DMS79 (cell line): ENCODE measurements around the gene GSTM1.
"Not testable (repeated sequence)": the region's sequence is repeated elsewhere in the genome, so short reads cannot be mapped to it uniquely, and the experiment has no call there.

ENCODE experiments used
- DNase-seq: peaks from one replicate; lab custom pipeline; 2025; lab: John Stamatoyannopoulos, UW

The GSTM1 gene

DNA sequence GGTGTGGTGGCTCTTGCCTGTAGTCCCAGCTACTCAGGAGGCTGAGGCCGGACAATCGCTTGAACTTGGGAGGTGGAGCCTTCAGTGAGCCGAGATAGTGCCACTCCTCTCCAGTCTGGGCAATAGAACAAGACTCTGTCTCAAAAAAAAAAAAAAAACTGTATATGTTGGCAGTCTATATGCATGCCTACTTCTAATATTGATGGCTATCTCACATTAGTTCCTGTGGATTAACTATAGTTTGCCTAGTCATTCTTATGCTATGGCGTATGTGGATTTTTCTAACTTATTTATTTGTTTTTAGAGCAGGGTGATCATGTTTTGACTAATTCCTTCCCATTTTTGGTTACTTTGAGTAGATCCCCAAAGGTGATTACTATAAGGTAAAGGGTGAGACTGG is 9.4 kb downstream of the GSTM1 start:
- no peak for DNase-seq

DNA sequence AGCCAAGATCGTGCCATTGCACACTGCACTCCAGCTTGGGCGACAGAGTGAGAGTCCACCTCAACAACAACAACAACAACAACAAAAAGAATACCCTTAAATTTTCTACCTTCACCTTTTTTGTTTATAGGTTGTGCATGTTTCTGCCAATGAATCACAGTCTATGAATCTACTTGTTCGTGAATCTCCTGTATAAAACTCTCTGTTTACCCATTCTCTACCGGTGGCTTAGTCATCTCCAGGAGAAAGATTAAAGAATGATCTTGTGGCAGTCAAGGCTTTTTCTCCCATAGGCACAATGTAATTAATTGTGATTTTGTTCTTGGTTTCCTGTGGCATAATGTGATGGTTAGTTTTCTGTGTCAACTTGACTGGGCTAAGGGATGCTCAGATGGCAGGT is 10.2 kb downstream of the GSTM1 start:
- DNase-seq = not testable (repeated sequence)

DNA sequence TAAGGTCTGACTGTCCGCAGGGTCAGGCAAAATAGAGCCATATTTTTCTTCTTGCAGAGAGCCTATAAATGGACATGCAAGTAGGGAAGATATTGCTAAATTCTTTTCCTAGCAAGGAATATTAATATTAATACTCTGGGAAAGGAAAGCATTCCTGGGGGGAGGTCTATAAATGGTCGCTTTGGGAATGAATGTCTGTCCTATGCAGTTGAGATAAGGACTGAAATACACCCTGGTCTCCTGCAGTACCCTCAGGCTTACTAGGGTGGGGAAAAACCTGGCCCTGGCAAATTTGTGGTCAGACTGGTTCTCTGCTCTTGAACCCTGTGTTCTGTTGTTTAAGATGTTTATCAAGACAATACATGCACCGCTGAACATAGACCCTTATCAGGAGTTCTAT is 15.3 kb downstream of the GSTM1 start:
- not testable (repeated sequence) for DNase-seq

DNA sequence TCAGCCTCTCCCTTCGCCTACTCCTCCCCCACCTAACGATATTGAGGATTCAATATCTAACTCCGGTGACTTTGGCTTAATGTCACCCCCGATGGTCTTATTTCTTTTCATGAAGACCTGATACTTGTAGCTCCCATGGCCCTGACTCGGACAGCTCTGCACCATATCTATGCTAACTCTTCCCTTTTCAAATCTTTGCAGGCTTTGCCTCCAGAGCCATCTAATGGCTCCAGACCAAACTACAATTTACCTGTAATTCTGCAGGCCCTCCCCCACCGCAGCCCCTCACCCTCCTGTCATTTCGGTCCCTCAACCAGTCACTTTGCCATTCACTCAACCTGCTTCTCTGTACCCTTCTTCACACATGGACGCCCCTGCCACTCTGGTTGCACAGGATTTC is 16.6 kb downstream of the GSTM1 start:
- no peak for DNase-seq

DNA sequence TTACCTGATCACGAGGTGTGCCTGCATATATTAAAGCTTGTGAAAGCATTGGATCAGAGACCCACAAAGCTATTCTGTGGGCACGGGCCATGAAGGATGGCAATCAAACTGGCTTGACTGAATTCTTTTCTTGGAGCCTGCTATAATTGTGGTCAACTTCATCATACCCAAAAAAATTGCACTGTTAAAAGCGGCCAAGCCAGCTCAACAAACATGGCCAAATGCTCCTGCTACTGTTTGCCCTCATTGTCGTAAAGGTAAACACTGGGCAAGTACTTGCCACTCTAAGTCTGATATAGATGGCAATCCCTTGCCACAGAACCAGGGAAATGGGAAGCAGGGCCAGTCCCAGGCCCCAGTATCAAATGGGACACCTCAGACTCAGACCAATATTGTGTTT is 17.8 kb downstream of the GSTM1 start:
- no peak for DNase-seq

DNA sequence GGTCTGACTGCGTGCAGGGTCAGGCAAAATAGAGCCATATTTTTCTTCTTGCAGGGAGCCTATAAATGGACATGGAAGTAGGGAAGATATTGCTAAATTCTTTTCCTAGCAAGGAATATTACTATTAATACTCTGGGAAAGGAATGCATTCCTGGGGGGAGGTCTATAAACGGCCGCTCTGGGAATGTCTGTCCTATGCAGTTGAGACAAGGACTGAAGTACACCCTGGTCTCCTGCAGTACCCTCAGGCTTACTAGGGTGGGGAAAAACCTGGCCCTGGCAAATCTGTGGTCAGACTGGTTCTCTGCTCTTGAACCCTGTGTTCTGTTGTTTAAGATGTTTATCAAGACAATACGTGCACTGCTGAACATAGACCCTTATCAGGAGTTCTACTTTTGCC is 21.3 kb downstream of the GSTM1 start:
- not testable (repeated sequence) for DNase-seq

DNA sequence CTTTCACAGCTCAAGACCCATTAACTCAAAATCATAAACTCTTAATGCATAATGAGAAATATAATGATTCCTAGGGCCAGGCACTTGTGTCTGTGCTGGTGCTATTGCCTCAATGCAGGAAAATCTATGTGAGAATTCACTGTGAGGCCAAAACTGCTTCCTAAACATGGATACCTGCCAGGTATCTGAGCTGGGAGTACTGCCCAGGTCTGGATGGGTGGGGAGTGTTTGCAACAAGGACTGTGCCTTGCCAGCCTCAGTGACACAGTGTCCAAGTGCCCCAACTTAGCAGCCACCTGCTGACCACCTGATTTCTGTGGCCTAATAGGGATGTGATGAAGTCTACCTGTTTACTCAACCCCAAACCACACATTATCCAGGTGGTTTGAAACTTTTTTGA is 22.2 kb downstream of the GSTM1 start:
- DNase-seq = not testable (repeated sequence)

DNA sequence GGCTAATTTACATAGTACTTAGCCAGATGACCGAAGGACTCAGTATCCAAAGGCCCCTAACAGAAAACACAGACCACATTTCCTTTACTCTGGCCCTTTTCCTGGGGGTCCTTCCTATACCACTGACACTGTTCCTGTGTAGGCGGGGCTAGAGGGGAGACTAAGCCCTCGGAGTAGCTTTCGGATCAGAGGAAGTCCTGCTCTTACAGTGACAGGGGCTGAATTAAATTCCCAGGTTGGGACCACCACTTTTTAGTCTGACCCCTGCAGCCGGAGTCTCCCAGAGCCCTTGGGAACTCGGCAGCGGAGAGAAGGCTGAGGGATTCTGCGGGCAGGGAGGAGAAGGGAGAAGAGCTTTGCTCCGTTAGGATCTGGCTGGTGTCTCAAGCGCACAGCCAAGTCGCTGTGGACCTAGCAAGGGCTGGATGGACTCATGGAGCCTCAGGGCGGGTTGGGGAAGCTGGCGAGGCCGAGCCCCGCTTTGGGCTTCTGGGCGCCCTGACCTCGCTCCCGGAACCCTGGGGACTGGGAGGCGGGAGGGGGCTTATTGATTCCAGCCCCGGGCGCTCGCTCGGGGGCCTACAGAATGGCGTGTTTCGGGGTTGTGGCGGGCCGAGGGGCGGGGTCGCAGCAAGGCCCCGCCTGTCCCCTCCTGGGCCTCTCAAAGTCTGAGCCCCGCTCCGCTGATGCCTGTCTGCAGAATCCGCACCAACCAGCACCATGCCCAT is 24.1 kb downstream of the GSTM1 start, which contains the start of gene GSTM5:
TSS of gene GSTM5 (plus strand) at position 659 of the 728 bp plus-strand sequence. CDS start at position 721, 62 bp downstream.
- DNase-seq = not testable (repeated sequence)

DNA sequence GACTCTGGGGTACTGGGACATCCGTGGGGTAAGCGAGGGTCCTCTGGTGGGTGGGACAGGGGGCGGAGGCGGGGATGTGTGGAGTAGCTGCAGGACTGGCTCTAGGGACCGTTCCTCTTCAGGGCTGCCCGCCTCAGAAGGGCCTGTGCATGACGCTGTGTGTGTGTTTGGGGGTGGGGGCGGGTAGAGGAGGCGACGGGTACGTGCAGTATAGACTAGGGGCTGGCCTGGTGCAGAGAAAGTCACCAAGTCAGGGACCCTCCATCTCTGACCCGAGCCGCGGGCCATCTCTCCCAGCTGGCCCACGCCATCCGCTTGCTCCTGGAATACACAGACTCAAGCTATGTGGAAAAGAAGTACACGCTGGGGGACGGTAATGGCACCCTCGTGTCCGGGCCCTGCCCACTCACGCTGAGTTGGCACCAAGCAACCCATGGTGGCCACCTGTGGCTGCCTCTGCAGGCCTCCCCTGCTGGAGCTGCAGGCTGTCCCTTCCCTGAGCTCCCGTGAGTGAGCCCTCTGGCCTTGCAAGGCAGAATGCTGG is 24.8 kb downstream of the GSTM1 start:
- DNase-seq = no peak

DNA sequence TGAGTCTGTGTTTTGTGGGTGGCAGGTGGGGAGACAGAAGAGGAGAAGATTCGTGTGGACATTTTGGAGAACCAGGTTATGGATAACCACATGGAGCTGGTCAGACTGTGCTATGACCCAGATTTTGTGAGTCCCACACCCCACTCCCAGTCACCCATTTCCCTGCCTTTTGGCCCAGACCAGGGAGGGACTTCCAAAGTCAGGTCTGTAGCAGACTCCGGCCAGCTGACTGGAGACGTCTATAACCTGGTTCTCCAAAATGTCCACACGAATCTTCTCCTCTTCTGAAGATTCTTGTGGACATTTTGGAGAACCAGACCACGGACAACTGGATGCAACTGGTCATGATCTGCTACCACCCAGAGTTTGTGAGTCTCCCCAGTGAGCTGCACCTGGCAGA is 26.0 kb downstream of the GSTM1 start:
- no peak for DNase-seq

DNA sequence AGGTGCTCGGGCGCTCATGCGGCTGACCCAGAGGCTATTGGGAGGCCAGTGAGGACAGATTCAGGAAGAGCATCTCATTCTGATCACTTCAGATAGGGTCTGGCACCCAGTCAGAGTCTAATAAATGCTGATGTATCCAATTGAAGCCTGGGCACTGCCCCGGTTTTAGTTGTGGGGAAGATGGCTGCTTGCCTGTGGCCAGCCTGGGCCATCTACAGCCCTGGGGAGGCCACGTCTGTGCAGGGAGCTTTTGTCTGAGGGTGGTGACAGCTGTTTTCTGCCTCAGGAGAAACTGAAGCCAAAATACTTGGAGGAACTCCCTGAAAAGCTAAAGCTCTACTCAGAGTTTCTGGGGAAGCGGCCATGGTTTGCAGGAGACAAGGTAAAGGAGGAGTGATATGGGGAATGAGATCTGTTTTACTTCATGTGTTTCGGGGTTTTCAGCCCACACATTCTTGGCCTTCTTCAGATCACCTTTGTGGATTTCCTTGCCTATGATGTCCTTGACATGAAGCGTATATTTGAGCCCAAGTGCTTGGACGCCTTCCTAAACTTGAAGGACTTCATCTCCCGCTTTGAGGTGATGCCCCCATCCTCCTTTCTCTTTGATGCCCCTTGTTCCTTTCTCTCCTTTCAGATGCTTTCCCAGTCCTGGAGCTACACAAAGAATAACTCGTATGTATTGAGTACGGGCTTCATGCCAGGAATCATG is 27.2 kb downstream of the GSTM1 start:
- DNase-seq = no peak

DNA sequence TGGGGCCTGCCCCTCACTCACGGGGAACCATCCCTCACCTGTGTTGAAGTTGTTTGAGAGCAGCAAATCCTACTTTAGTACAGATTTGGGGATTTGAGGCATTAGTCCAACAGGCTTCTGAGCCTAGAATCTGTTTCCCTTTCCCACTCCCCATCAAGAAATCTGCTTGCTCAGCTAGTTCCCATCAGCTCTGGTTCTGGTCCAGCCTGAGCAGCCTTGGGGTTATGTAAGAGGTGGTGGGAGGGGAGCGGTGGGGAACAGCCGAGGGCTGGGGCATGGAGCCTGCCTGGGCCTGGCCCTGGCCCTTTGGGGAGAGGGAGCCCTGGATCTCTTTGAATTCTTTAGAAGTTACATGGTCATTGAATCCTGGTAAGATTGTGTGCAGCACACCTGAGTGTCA is 28.5 kb downstream of the GSTM1 start:
- DNase-seq = no peak

DNA sequence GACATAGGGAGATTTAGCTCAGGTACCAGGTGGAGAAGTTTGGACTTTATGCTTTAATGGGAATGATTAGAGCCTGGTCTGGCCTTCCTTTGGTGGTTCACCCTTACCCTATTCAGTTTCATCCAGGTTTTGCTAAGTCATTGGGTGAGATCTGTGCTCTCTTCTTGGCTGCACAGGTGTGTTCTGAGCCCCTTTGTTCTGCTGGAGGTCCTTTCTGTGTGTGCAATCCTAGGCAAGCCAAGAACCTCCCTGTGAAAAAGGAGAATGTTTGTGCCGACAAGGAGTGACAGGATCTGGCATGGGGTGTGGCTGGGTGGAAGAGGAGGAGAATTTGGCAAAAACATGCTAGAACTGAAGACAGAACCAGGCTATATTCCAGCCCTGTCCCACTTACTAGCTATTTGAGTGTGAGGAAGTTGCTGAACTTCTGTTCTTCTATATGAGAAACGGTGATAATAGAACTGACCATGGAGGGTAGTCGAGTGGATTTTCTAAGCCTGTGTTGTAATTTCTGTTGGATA is 29.0 kb downstream of the GSTM1 start:
- no peak for DNase-seq

DNA sequence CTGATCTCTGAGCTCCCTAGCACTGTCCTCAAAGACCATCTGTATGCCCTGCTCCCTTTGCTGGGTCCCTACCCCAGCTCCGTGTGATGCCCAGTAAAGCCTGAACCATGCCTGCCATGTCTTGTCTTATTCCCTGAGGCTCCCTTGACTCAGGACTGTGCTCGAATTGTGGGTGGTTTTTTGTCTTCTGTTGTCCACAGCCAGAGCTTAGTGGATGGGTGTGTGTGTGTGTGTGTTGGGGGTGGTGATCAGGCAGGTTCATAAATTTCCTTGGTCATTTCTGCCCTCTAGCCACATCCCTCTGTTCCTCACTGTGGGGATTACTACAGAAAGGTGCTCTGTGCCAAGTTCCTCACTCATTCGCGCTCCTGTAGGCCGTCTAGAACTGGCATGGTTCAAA is 30.1 kb downstream of the GSTM1 start:
- no peak for DNase-seq

DNA sequence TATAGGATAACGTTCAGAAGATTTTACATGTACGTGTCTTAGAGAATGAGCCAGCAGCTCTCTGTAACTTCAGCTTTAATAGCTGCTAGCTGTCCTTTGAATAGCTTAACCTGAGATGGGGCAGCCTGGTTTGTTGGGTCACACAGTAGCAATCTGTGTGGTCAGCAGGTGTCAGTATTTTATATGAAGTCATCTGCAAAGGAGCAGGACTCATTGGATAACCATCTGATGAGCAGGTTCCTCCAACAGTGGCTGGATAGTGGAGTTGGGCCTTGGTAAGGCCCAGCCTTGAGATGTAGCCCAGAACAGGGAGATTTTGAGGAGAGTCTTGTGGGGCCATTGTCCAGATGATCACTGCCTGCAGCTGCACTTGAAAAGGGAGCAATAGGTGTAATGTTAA is 30.9 kb downstream of the GSTM1 start:
- no peak for DNase-seq

DNA sequence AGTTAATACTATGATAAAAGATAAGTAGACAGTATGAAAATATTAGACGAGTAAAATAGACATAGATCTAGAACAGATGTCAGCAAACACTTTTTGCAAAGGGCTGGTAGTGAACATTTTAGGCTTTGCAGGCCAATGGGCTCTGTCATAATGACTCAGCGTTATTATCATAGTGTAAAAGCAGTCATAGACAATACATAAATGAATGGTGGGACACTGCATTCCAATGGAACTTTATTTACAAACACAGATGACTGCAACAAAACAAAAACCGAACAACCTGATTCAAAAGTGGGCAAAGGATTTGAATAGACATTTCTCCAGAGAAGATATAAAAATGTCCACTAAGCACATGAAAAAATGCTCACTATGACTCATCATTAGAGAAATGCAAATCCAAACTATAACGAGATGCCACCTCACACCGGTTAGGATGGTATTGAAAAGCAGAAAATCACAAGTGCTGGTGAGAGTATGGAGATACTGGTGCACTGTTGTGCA is 31.8 kb downstream of the GSTM1 start:
- DNase-seq = no peak

DNA sequence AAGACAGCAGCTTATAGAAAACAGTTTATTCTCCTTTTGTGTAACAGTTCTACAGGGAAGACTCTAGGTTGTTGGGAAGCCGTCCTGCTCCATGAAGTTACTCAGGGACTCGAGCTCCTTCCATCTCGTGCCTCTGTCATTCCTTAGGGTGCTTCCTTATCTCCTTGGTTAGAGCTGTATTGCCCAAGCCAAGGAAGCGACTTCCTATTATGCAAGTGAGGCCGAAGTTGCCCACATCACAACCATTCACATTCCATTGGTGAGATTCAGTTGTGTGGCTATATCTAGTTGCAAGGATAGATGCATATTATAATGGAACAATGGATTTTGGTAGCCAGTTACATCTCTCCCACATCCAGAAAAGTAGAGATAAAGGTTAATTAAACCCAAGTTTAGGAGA is 33.4 kb downstream of the GSTM1 start:
- no peak for DNase-seq

DNA sequence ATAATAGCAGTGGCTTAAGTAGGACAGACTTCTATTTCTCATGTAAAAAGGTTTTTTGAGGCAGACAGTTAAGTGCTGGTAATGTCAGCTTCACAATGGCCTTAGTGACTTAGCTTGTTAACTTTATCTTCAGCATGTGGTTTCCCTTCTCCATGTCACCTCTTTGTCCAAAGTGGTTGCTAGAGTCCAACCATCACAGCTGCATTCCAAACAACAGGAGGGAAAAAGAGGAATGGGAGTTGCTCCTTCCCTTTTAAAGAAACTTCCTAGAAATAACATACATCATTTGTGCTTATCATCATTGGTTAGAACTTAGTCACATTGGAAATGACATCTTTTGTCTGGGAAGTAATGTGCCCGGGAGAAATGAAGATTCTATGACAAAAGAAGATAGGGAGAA is 34.4 kb downstream of the GSTM1 start:
- no peak for DNase-seq

DNA sequence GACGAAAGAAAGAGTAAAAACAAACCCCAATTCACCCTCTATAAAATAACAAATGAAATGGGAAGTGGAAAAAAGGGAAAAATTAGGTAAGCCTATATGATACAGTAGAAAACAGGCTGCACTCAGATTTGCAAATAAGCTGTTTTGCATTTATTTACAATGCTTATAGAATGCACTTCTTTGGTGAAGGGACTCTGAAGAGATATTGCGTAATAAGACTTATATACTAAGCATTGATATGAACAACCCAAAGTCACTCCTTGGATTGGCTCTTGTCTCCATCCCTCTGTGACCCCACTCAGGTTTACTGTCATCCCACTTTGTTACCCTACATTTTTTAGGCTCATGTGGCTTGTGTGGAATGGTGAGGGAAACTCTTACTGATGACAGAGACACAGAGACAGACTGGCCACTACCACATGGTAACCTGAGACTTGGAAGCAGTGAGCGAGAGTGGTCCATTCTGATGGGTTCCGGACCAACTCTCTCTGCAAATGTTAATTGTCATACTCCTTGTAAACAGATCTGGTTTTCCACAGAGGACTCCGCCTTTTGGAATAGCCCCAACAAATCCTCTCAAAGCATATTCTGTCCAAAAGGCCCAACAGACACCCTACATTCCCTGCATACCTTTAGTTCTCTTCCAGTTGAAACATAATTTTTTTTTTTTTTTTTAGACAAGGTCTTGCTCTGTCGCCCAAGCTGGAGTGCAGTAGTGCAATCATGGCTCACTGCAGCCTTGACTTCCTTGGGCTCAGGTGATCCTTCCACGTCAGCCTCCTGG is 35.5 kb downstream of the GSTM1 start:
- no peak for DNase-seq

DNA sequence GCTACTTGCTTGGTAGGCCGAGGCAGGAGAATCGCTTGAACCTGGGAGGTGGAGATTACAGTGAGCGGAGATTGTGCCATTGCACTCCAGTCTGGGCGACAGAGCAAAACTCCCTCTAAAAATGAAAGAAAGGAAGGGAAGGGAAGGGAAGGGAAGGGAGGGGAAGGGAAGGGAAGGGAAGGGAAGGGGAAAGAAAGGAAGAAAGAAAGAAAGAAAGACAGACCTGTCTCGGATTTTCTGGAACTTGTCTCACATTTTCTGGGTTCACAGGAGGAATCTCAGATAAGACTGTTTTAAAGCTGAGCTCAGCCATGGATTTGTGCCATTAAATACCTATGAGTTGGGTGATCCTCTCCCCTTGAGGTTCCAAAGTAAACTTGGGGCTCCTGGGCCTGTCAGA is 37.3 kb downstream of the GSTM1 start:
- DNase-seq = no peak

DNA sequence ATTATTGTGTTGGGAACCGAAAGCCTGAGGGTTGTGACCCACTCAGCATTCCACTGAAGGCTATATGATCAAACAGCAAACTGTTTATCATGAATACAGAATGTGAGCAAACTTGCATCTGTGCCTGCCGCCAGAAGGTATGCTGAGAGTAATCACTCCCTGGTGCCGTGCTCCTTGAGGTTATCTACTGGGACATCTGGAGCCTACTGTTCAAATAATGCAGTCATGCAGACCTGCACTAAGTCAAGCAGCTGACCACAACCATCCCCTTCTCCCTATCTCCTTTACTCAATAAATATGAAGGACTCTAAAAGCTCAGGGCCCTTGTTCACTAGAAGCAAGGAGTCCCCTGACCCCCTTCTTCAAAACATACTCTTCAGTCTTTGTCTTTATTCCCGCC is 37.9 kb downstream of the GSTM1 start:
- DNase-seq = no peak

DNA sequence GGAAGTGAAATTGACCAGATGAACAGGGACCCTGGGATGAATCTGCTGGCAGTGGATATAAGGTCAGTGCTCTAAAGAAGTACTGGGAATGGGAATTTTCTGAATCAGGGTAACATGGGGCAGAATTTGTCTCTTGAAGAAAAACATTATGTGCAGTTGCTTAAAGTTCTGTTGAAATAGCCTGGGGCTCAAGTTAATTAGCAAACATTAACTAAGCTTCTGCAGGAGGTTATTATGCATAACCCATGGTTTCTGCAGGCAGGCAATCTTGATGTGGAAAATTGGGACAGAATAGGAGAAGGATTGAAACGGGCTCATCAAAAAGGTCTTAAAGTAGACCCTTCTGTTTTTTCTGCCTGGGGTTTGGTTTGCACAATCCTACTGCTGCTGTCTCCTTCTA is 38.4 kb downstream of the GSTM1 start:
- no peak for DNase-seq
